Measurements from ENCODE around the gene GNG10.
"Not testable (repeated sequence)": the region's sequence is repeated elsewhere in the genome, so short reads cannot be mapped to it uniquely, and the experiment has no call there.

The GNG10 gene

GRCh38 chr9:111661150-111661801 lies at the start of gene GNG10:
GNG10 (plus strand) TSS chr9:111661605; CDS start chr9:111661635, 30 bp downstream.
- DNase-seq, result peak; percentile 7

DNA sequence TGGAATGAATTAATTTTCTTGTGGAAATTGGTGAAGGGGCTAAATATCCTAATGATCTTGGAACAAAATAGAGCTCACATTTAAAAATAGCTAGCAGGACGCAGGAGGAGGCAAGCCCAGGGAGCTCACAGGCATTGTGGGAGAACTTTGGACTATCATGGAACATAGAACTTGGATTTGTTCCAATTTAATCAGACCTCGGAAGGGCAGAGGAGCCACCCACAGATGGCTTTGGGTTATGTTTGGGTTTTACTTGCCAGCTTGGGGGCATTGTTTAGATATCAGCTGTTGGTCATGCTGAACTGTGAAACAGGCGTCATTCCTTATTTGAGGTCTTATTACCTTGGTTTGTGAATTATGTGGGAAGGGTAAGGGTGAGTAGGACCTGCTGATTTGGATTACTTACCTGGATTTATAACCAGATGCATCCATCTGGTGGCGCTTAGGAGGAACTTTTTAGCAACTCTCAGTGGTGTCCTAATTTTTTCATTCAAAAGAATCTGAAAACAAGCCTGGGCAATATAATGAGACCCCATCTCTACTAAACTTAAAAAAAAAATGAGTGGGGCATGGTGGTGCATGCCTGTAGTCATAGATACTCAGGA lies 47.9 kb upstream of the GNG10 start:
- no peak for DNase-seq

- no peak for DNase-seq
Observed at GRCh38 chr9:111615928-111616327, 45.5 kb upstream of the GNG10 start.

DNA sequence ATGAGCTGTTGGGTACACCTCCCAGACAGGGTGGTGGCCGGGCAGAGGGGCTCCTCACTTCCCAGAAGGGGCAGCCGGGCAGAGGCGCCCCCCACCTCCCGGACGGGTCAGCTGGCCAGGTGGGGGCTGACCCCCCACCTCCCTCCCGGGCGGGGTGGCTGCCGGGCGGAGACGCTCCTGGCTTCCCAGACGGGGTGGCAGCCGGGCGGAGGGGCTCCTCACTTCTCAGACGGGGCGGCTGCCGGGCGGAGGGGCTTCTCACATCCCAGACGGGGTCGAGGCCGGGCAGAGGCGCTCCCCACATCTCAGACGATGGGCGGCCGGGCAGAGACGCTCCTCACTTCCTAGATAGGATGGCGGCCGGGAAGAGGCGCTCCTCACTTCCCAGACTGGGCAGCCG lies 44.1 kb upstream of the GNG10 start:
- DNase-seq, result not testable (repeated sequence)

- no peak for DNase-seq
Observed at GRCh38 chr9:111621895-111622480, 39.4 kb upstream of the GNG10 start.

- DNase-seq, result no peak
Observed at GRCh38 chr9:111622626-111623025, 38.8 kb upstream of the GNG10 start.

DNA sequence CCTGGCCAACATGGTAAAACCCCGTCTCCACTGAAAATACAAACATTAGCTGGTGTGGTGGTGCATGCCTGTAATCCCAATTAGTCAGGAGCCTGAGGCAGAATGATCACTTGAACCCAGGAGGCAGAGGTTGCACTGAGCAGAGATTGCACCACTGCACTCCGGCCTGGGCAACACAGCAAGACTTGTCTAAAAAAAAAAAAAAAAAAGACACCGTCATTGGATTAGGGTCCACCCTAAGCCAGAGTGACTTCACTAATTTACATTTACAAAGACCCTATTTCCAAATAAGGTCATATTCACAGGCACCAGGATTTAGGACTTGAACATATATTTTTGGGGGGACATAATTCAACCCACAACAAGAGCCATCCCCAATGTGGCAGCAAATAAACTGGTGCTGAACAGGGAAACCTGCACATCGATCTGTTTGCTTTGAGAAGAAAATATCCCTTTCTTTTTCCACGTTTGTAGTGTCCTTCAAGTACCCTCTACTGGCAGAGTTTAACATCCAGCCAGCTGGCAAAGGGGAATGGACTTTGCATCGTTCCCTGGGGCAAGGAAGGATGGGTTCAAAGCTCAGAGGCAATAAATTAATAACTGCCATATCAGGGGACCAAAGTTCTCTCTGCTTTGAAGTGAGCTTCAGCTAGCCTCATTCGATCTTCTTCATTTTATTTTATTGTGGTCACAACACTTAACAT lies 34.0 kb upstream of the GNG10 start:
- DNase-seq, result no peak

DNA sequence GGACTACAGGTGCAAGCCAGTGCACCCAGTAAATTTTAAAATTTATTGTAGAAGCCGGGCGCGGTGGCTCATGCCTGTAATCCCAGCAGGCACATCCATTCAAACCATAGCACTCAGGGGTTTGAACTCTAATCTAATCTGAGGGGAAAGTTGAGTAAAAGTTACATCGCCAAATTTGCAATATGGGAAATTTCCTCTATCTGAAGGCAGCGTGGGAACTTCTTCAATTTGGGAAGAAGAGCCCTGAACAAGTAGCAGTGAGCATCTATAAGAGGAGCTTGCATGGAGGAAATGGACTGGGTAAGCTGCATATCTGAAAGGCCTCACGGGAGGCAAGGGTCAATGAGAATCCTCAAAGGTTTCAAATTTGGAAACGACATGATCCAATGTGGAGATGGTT lies 33.0 kb upstream of the GNG10 start:
- DNase-seq, result no peak

GRCh38 chr9:111630182-111630963 lies 31.0 kb upstream of the GNG10 start:
- no peak for DNase-seq

GRCh38 chr9:111630964-111631213 lies 30.5 kb upstream of the GNG10 start:
- no peak for DNase-seq

- peak; percentile 92 for DNase-seq
Observed at GRCh38 chr9:111631214-111631971, 30.0 kb upstream of the GNG10 start, which contains the start of gene DNAJC25. DNAJC25 (plus strand) TSS chr9:111631334; CDS start chr9:111631408, 74 bp downstream.

GRCh38 chr9:111632060-111632459 lies 29.3 kb upstream of the GNG10 start:
- no peak for DNase-seq

GRCh38 chr9:111632695-111633388 lies 28.6 kb upstream of the GNG10 start:
- DNase-seq, result no peak

- no peak for DNase-seq
Observed at GRCh38 chr9:111633389-111633736, 28.0 kb upstream of the GNG10 start.

GRCh38 chr9:111634860-111635259 lies 26.5 kb upstream of the GNG10 start:
- DNase-seq, result no peak

- no peak for DNase-seq
Observed at GRCh38 chr9:111637421-111637950, 23.9 kb upstream of the GNG10 start.

DNA sequence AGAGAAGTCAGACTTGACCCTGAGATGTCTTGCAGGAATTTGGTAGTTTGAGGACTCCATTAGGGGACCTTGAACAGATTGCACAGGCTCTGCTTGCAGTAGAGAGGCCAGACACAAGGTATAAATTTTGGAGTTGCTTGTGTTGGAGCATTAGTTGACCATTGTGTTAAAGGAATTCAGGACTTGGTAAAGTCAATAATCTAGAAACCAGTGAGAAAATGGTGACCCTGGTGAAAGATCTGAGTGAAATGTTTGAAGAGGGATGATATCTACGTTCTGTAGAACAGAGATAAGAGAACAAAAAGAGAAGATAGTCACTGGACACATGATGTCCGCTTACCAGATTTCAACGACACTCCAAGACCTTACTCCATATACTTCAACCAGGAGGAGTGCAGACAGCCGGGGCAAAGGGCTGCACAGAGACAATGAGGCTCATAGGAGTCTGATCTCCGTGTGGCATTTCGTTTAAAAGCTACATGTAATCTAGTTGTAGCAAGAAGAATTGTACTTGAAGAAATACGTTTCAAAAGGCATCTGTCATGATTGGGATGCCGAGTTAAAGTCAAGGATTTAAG lies 17.1 kb upstream of the GNG10 start:
- no peak for DNase-seq

GRCh38 chr9:111645806-111646205 lies 15.6 kb upstream of the GNG10 start:
- DNase-seq, result no peak

GRCh38 chr9:111646417-111646816 lies 15.0 kb upstream of the GNG10 start:
- DNase-seq, result no peak

DNA sequence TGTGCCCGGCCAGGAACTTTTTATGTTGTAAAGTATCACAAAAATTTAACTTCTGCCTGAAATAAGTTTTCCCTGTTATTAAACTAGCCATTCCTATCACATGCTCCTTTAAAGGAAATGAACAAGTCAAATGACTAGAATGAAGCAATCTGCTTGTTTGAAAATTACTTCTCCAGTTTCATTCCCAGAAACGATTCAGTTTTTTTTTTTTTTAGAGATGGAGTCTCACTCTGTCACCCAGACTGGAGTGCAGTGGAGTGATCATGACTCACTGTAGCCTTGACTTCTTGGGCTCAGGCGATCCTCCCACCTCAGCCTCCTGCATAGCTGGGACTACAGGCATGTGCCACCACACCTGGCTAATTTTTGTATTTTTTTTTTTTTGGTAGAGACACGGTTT lies 13.3 kb upstream of the GNG10 start:
- DNase-seq, result no peak

DNA sequence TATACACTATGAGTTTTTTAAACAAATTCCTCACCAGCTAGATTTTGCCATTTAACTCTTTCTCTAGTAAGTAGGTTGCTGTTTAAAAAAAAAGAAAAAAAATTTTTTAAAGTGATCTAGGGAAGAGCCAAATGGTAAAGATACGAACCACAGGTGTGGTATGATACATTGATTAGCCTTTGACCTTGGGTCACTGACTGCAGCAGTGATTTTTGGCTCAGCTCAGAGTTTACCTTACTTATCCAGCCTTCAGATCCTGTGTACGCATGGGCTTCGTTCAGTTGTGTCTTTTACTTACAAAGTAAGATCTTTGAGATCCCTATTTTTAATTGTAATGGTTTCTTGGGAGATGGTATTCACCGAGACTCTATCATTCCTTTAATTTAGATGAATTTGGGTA lies 12.4 kb upstream of the GNG10 start:
- DNase-seq, result no peak

Data from NCI-H526 treated with DMSO at 0.1 percent for 48 hours (cell line).